WTC11 (cell line): ENCODE results near the gene BGN. TPM values are rescaled to one million over a fixed set of nuclear protein-coding genes. Genes with fewer than 3 reads are reported as not detected.

ENCODE experiments used
- ATAC-seq: fragments of 200-7000 bp; cut with Tn5 transposase; 2 replicates; pipeline ENCODE4 v1.10.0; 2021; ENCODE audit warnings: mild to moderate bottlenecking, moderate library complexity
- CTCF ChIA-PET: fragments of 300-600 bp; sonication (Branson Sonifier 250); formaldehyde crosslinking; loops from one replicate; lab custom pipeline; 2021; ENCODE audit warnings: antibody characterized with exemption; lab: Charles Lee
- POLR2A ChIA-PET: fragments of 350-600 bp; sonication (Branson Sonifier 250); formaldehyde crosslinking; loops from one replicate; lab custom pipeline; 2021; ENCODE audit warnings: antibody characterized with exemption; lab: Charles Lee
- DNase-seq: peaks from one replicate; pipeline ENCODE4 v3.0.0; 2021; ENCODE audit warnings: low spot score
- H3K27ac Mint-ChIP-seq: 2 replicates; pipeline ENCODE4 v1.8.0; 2021; ENCODE audit warnings: mixed read lengths
- H3K27me3 Mint-ChIP-seq: 2 replicates; pipeline ENCODE4 v1.8.0; 2021; ENCODE audit warnings: low read depth, mild to moderate bottlenecking, moderate library complexity, mixed read lengths
- H3K36me3 Mint-ChIP-seq: 2 replicates; pipeline ENCODE4 v1.8.0; 2021; ENCODE audit warnings: mixed read lengths
- H3K4me1 Mint-ChIP-seq: 2 replicates; pipeline ENCODE4 v1.8.0; 2022; ENCODE audit warnings: mixed read lengths
- H3K4me3 Mint-ChIP-seq: 2 replicates; pipeline ENCODE4 v1.8.0; 2021; ENCODE audit warnings: mild to moderate bottlenecking, moderate library complexity, mixed read lengths
- H3K9me3 Mint-ChIP-seq: 2 replicates; pipeline ENCODE4 v1.8.0; 2021; ENCODE audit warnings: mixed read lengths
- AFF4 ChIP-seq: sonication (generic); formaldehyde crosslinking; IDR thresholded peaks from 2 replicates; pipeline ENCODE4 v1.8.1; 2023; ENCODE audit warnings: mild to moderate bottlenecking, missing genetic modification reagents, borderline replicate concordance
- AR ChIP-seq: fragments of 250-450 bp; sonication (Bioruptor Pico); IDR thresholded peaks from 2 replicates; pipeline ENCODE4 v1.9.0; 2021; ENCODE audit warnings: mild to moderate bottlenecking
- CBFB ChIP-seq: sonication (generic); formaldehyde crosslinking; IDR thresholded peaks from 2 replicates; pipeline ENCODE4 v1.8.1; 2022; ENCODE audit warnings: mild to moderate bottlenecking, low read depth, missing genetic modification reagents
- EMX1 ChIP-seq: fragments of 250-450 bp; sonication (Bioruptor Pico); IDR thresholded peaks from 2 replicates; pipeline ENCODE4 v1.8.0; 2021; ENCODE audit warnings: mild to moderate bottlenecking
- IRF1 ChIP-seq: sonication (generic); formaldehyde crosslinking; IDR thresholded peaks from 2 replicates; pipeline ENCODE4 v1.8.0; 2023; ENCODE audit warnings: missing genetic modification reagents
- JAZF1 ChIP-seq: fragments of 250-450 bp; sonication (Bioruptor Pico); IDR thresholded peaks from 2 replicates; pipeline ENCODE4 v1.9.0; 2021; ENCODE audit warnings: moderate library complexity, mild to moderate bottlenecking, inconsistent platforms
- ZNF138 ChIP-seq: sonication (generic); formaldehyde crosslinking; conservative IDR thresholded peaks from 2 replicates; pipeline ENCODE4 v1.8.1; 2022; ENCODE audit warnings: mild to moderate bottlenecking, moderate library complexity, missing genetic modification reagents
- ZNF396 ChIP-seq: fragments of 250-450 bp; sonication (Bioruptor Pico); IDR thresholded peaks from 2 replicates; pipeline ENCODE4 v1.8.0; 2021; ENCODE audit warnings: mild to moderate bottlenecking, moderate library complexity, borderline replicate concordance
- ZNF671 ChIP-seq: fragments of 250-450 bp; sonication (Bioruptor Pico); IDR thresholded peaks from 2 replicates; pipeline ENCODE4 v1.8.0; 2021; ENCODE audit warnings: mild to moderate bottlenecking
- total RNA-seq: library from RNA; stranded (reverse); gene quantifications from 3 replicates; pipeline ENCODE4 v1.2.3, GENCODE V29; 2021
- TF ChIP-seq, protein P1 (sequence below): sonication (generic); formaldehyde crosslinking; conservative IDR thresholded peaks from 2 replicates; pipeline ENCODE4 v1.8.1; 2023; ENCODE audit warnings: mild to moderate bottlenecking, low read depth, missing genetic modification reagents, moderate library complexity
- TF ChIP-seq, protein P2 (sequence below): sonication (generic); formaldehyde crosslinking; IDR thresholded peaks from 2 replicates; pipeline ENCODE4 v1.8.0; 2022; ENCODE audit warnings: mild to moderate bottlenecking, missing genetic modification reagents
- TF ChIP-seq, protein P3 (sequence below): sonication (generic); formaldehyde crosslinking; IDR thresholded peaks from 2 replicates; pipeline ENCODE4 v1.8.1; 2023; ENCODE audit warnings: mild to moderate bottlenecking, missing genetic modification reagents, moderate library complexity
- TF ChIP-seq, protein P4 (sequence below): sonication (generic); formaldehyde crosslinking; IDR thresholded peaks from 2 replicates; pipeline ENCODE4 v1.8.1; 2022; ENCODE audit warnings: mild to moderate bottlenecking, missing genetic modification reagents, moderate library complexity, borderline replicate concordance

BGN gene
- total RNA-seq, 1 experiment from 2014 or later: 1.8 TPM

GRCh38 chrX:153450114-153450948 is 44.4 kb upstream of the BGN start:
- POLR2A ChIA-PET: no interaction called here
- no peaks in the 10 kb centered on the region for H3K27me3 Mint-ChIP-seq

More at GRCh38 chrX:153450114-153450948, 44.4 kb upstream of the BGN start:
- H3K27ac Mint-ChIP-seq: no peak overlapping the region
- ATAC-seq (no peak), DNase-seq (no peak)
- no peaks in the 10 kb centered on the region for H3K4me1 Mint-ChIP-seq
- CTCF ChIA-PET: interaction anchor here (0.8 kb wide), 1 partner anchor 44 kb away, joined by 3 read pairs; the partner anchor contains the start of gene BGN
- H3K4me3 Mint-ChIP-seq: no peak overlapping the region
- TF ChIP-seq AFF4 (CRISPR knock-in tag): no peak
- TF ChIP-seq CBFB (CRISPR knock-in tag): no peak
- no peak for TF ChIP-seq EMX1
- TF ChIP-seq, protein P1, sequence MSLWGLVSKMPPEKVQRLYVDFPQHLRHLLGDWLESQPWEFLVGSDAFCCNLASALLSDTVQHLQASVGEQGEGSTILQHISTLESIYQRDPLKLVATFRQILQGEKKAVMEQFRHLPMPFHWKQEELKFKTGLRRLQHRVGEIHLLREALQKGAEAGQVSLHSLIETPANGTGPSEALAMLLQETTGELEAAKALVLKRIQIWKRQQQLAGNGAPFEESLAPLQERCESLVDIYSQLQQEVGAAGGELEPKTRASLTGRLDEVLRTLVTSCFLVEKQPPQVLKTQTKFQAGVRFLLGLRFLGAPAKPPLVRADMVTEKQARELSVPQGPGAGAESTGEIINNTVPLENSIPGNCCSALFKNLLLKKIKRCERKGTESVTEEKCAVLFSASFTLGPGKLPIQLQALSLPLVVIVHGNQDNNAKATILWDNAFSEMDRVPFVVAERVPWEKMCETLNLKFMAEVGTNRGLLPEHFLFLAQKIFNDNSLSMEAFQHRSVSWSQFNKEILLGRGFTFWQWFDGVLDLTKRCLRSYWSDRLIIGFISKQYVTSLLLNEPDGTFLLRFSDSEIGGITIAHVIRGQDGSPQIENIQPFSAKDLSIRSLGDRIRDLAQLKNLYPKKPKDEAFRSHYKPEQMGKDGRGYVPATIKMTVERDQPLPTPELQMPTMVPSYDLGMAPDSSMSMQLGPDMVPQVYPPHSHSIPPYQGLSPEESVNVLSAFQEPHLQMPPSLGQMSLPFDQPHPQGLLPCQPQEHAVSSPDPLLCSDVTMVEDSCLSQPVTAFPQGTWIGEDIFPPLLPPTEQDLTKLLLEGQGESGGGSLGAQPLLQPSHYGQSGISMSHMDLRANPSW (CRISPR knock-in tag): no peak
- TF ChIP-seq ZNF138 (CRISPR knock-in tag): no peak
- no peak for TF ChIP-seq ZNF671 (CRISPR knock-in tag)
- TF ChIP-seq IRF1 (CRISPR knock-in tag): no peak
- TF ChIP-seq, protein P2, sequence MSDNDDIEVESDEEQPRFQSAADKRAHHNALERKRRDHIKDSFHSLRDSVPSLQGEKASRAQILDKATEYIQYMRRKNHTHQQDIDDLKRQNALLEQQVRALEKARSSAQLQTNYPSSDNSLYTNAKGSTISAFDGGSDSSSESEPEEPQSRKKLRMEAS (CRISPR knock-in tag): no peak
- no peak for TF ChIP-seq AR
- TF ChIP-seq, protein P3, sequence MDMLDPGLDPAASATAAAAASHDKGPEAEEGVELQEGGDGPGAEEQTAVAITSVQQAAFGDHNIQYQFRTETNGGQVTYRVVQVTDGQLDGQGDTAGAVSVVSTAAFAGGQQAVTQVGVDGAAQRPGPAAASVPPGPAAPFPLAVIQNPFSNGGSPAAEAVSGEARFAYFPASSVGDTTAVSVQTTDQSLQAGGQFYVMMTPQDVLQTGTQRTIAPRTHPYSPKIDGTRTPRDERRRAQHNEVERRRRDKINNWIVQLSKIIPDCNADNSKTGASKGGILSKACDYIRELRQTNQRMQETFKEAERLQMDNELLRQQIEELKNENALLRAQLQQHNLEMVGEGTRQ: no peak
- TF ChIP-seq ZNF396 (CRISPR knock-in tag): no peak
- TF ChIP-seq, protein P4, sequence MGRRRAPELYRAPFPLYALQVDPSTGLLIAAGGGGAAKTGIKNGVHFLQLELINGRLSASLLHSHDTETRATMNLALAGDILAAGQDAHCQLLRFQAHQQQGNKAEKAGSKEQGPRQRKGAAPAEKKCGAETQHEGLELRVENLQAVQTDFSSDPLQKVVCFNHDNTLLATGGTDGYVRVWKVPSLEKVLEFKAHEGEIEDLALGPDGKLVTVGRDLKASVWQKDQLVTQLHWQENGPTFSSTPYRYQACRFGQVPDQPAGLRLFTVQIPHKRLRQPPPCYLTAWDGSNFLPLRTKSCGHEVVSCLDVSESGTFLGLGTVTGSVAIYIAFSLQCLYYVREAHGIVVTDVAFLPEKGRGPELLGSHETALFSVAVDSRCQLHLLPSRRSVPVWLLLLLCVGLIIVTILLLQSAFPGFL (CRISPR knock-in tag): no peak
- no peak for TF ChIP-seq JAZF1 (CRISPR knock-in tag)
- peaks cover 3% of the 10 kb centered on the region for H3K36me3 Mint-ChIP-seq
- H3K9me3 Mint-ChIP-seq: no peaks in the 10 kb centered on the region
